C4-2B (cell line): ENCODE measurements around the gene ELMO3.

ENCODE experiments used
- CTCF ChIP-seq: fragments of 450-650 bp; conservative IDR thresholded peaks from 2 replicates; pipeline ENCODE4 v1.5.1; 2017; ENCODE audit warnings: mild to moderate bottlenecking
- ZFX ChIP-seq: fragments of 450-650 bp; IDR thresholded peaks from 2 replicates; pipeline ENCODE4 v1.6.1; 2017

- no peak for TF ChIP-seq ZFX
- no peak for TF ChIP-seq CTCF
Measured at GRCh38 chr16:67245674-67246080, 46.7 kb downstream of the ELMO3 start.
